ENCODE data around the gene PI4KA. TPM values are rescaled to one million over a fixed set of nuclear protein-coding genes. Genes with fewer than 3 reads are reported as not detected.
"Not testable (repeated sequence)": the region's sequence is repeated elsewhere in the genome, so short reads cannot be mapped to it uniquely, and the experiment has no call there.

Gene PI4KA
- total RNA-seq, 1 donor from 2014 or later = 129 TPM

- no peak for DNase-seq (ENCODE audit: low spot score)
Measured at GRCh38 chr22:20749453-20749852, 109.2 kb downstream of the PI4KA start.

- DNase-seq (ENCODE audit: low spot score) = no peak
Measured at GRCh38 chr22:20748731-20749428, 109.7 kb downstream of the PI4KA start.

GRCh38 chr22:20748082-20748481 is 110.5 kb downstream of the PI4KA start:
- DNase-seq (ENCODE audit: low spot score) = no peak

- no peak for DNase-seq (ENCODE audit: low spot score)
Measured at GRCh38 chr22:20747223-20747622, 111.4 kb downstream of the PI4KA start.

- no peak for DNase-seq (ENCODE audit: low spot score)
Measured at GRCh38 chr22:20746431-20747189, 112.0 kb downstream of the PI4KA start.

- DNase-seq (ENCODE audit: low spot score) = no peak
Measured at GRCh38 chr22:20745119-20745518, 113.5 kb downstream of the PI4KA start.

GRCh38 chr22:20744456-20744855 is 114.2 kb downstream of the PI4KA start:
- DNase-seq (ENCODE audit: low spot score) = no peak

- DNase-seq (ENCODE audit: low spot score) = no peak
Measured at GRCh38 chr22:20742764-20743163, 115.8 kb downstream of the PI4KA start.

- DNase-seq (ENCODE audit: low spot score) = no peak
Measured at GRCh38 chr22:20741634-20742581, 116.7 kb downstream of the PI4KA start.

- DNase-seq (ENCODE audit: low spot score) = no peak
Measured at GRCh38 chr22:20741008-20741633, 117.5 kb downstream of the PI4KA start.

- no peak for DNase-seq (ENCODE audit: low spot score)
Measured at GRCh38 chr22:20740222-20740951, 118.2 kb downstream of the PI4KA start.

GRCh38 chr22:20738394-20739089 is 120.1 kb downstream of the PI4KA start:
- DNase-seq (ENCODE audit: low spot score) = no peak

- DNase-seq (ENCODE audit: low spot score) = not testable (repeated sequence)
Measured at GRCh38 chr22:20736891-20737290, 121.7 kb downstream of the PI4KA start.

- not testable (repeated sequence) for DNase-seq (ENCODE audit: low spot score)
Measured at GRCh38 chr22:20735356-20736162, 123.1 kb downstream of the PI4KA start.

GRCh38 chr22:20732431-20732830 is 126.2 kb downstream of the PI4KA start:
- not testable (repeated sequence) for DNase-seq (ENCODE audit: low spot score)

GRCh38 chr22:20729194-20729593 is 129.4 kb downstream of the PI4KA start:
- DNase-seq (ENCODE audit: low spot score) = no peak

GRCh38 chr22:20728523-20729190 is 130.0 kb downstream of the PI4KA start:
- DNase-seq (ENCODE audit: low spot score) = no peak

- DNase-seq (ENCODE audit: low spot score) = no peak
Measured at GRCh38 chr22:20727118-20728015, 131.2 kb downstream of the PI4KA start.
